ENCODE measurements around the gene ARID3B. TPM values are rescaled to one million over a fixed set of nuclear protein-coding genes. Genes with fewer than 3 reads are reported as not detected.
A peak's percentile ranks its signal among the peaks of the same experiment; 100 is the strongest.
"Not testable (repeated sequence)": the region's sequence is repeated elsewhere in the genome, so short reads cannot be mapped to it uniquely, and the experiment has no call there.

The ARID3B gene
- total and polyA plus RNA-seq, 5 experiments from 2014 or later = 4.0 to 37.8 (median 13.2) TPM

DNA sequence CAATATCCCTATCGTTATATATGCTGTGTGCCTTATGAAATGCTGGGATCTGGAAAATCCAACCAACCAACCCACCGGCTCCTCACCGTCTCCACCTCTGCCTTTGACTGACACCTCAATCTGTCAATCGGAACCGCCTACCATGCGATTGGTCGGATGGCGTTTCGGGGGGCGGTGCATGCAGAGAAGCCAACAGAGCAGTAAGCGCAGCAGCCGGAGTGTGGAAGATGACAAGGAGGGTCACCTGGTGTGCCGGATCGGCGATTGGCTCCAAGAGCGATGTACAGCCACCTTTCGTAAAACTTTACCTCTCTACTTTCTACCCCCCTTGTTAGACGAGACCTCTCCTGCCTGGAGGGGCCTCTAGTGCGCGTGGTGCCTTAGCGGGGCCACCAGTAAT is 80.9 kb downstream of the ARID3B start:
- peak overlapping the region in 7 of 10 donors; percentile 50 to 93 (median 63) for H3K27ac Mint-ChIP-seq
- H3K4me3 Mint-ChIP-seq = no peak overlapping the region
- POLR2A ChIA-PET = interaction anchor here (0.7 to 12.7 kb wide), 2 partner anchors 7 to 14 kb away, joined by 3 to 193 read pairs; no protein-coding TSS in a partner anchor
- DNase-seq (no peak), ATAC-seq (no peak)
- H3K9me3 Mint-ChIP-seq = no peaks in the 10 kb centered on the region
- H3K36me3 Mint-ChIP-seq = peaks cover 0 to 81% (median 13%) of the 10 kb centered on the region in 3 donors
- H3K27me3 Mint-ChIP-seq = no peaks in the 10 kb centered on the region
- peaks cover 35 to 88% (median 66%) of the 10 kb centered on the region in 4 donors for H3K4me1 Mint-ChIP-seq

DNA sequence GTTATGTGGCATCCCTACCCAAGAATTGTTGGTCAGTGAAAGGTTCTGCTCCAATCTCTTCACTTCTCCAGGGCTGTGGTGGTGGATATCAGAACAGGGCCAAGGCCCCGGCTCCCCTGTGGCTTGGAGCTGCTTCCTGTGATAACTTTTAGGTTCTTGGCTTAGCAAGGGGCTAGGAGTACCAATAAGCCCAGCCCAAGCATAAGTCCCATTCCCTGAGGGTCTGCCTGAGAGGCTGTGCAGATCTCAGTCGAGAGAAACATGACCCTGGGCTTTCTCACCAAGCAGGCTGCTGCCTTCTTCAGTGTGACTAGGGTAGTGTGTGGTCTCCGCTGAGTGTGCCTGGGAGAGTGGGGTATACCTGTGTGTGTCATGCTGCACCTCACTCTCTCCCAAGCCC is 81.7 kb downstream of the ARID3B start:
- peaks cover 0 to 86% (median 18%) of the 10 kb centered on the region in 3 donors for H3K36me3 Mint-ChIP-seq
- no peak overlapping the region for H3K4me3 Mint-ChIP-seq
- ATAC-seq = no peak
- no peaks in the 10 kb centered on the region for H3K27me3 Mint-ChIP-seq
- no peaks in the 10 kb centered on the region for H3K9me3 Mint-ChIP-seq
- POLR2A ChIA-PET = interaction anchor here (12.7 kb wide), 1 partner anchor 7 kb away, joined by 193 read pairs; no protein-coding TSS in a partner anchor
- H3K4me1 Mint-ChIP-seq = peaks cover 37 to 87% (median 66%) of the 10 kb centered on the region in 4 donors
- peak overlapping the region in 5 of 10 donors; percentile 45 to 83 (median 63) for H3K27ac Mint-ChIP-seq
- no peak for DNase-seq

DNA sequence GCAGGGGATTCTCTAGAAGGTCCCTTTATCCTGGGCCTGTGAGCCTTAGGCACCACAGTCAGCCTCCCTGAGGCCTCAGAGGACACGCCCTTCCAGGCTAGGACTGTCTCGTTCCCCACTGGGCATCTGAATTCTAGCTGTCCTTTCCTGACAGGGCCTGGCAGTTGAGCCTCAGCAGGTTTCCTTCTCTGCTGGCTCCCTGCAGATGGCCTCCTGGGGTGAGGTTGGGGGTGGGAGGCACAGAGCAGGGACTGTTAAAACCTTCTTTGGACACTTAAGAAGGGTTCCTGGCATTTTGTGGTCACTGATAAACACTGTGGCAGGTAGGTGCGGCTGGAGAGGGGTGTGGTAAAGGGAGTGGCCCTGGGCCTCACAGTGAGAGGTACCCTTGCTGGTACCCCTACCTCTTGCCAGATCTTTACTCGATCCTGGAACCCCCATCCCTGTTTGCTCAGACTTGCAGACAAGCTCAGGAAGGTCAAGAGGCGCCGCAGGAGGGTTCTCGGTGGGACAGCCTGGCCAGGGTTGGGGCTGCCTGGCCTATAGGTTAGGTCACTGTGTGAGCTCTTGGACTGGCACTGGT is 83.1 kb downstream of the ARID3B start:
- peaks cover 0 to 92% (median 28%) of the 10 kb centered on the region in 3 donors for H3K36me3 Mint-ChIP-seq
- peaks cover 38 to 86% (median 65%) of the 10 kb centered on the region in 4 donors for H3K4me1 Mint-ChIP-seq
- no peak for ATAC-seq
- POLR2A ChIA-PET = interaction anchor here (0.5 to 10.8 kb wide), 4 partner anchors 8 to 173 kb away, joined by 3 to 193 read pairs (median 5); partner anchors contain the start of gene CLK3
- H3K4me3 Mint-ChIP-seq = peak overlapping the region in 2 of 10 donors; percentile 34 to 38
- no peaks in the 10 kb centered on the region for H3K9me3 Mint-ChIP-seq
- peak overlapping the region; percentile 27 to 96 (median 84) for H3K27ac Mint-ChIP-seq
- no peak for DNase-seq
- no peaks in the 10 kb centered on the region for H3K27me3 Mint-ChIP-seq

- Mint-ChIP-seq H3K27ac (peak overlapping the region; percentile 73 to 96 (median 92)), H3K4me1 (peaks cover 30 to 72% (median 57%) of the 10 kb centered on the region in 4 donors), H3K9me3 (no peaks in the 10 kb centered on the region), H3K27me3 (no peaks in the 10 kb centered on the region), H3K4me3 (peak overlapping the region in 4 of 10 donors; percentile 18 to 32 (median 23)), H3K36me3 (peaks cover 0 to 90% (median 30%) of the 10 kb centered on the region in 3 donors)
- POLR2A ChIA-PET = interaction anchor here (10.8 kb wide), 1 partner anchor 9 kb away, joined by 193 read pairs; the partner anchor contains the start of gene CLK3
- no peak for DNase-seq
- ATAC-seq = no peak
These were observed 84.7 kb downstream of the ARID3B start for GRCh38 chr15:74625693-74626092.

GRCh38 chr15:74626336-74626735 is 85.3 kb downstream of the ARID3B start:
- peak overlapping the region in 7 of 10 donors; percentile 15 to 80 (median 65) for H3K4me3 Mint-ChIP-seq
- no peak for ATAC-seq

GRCh38 chr15:74626752-74627692 is 86.0 kb downstream of the ARID3B start:
- peaks cover 26 to 64% (median 52%) of the 10 kb centered on the region in 4 donors for H3K4me1 Mint-ChIP-seq
- DNase-seq (peak in 4 of 10 donors; percentile 27 to 65 (median 51)), ATAC-seq (peak; percentile 79 to 85)
- H3K4me3 Mint-ChIP-seq = peak overlapping the region; percentile 47 to 80 (median 68)
- H3K27ac Mint-ChIP-seq = peak overlapping the region; percentile 88 to 96 (median 94)
- no peaks in the 10 kb centered on the region for H3K27me3 Mint-ChIP-seq
- no peaks in the 10 kb centered on the region for H3K9me3 Mint-ChIP-seq
- peaks cover 0 to 80% (median 22%) of the 10 kb centered on the region in 3 donors for H3K36me3 Mint-ChIP-seq
- POLR2A ChIA-PET = interaction anchor here (0.6 to 10.8 kb wide), 12 partner anchors 8 to 311 kb away, joined by 3 to 193 read pairs (median 5); partner anchors contain the start of genes ARID3B, CLK3, COX5A and CSK

More at GRCh38 chr15:74626336-74626735, 85.3 kb downstream of the ARID3B start:
- DNase-seq = no peak
- H3K27me3 Mint-ChIP-seq = no peaks in the 10 kb centered on the region
- H3K4me1 Mint-ChIP-seq = peaks cover 25 to 65% (median 51%) of the 10 kb centered on the region in 4 donors
- H3K36me3 Mint-ChIP-seq = peaks cover 0 to 83% (median 25%) of the 10 kb centered on the region in 3 donors
- peak overlapping the region; percentile 73 to 96 (median 94) for H3K27ac Mint-ChIP-seq
- H3K9me3 Mint-ChIP-seq = no peaks in the 10 kb centered on the region
- POLR2A ChIA-PET = interaction anchor here (0.6 to 10.8 kb wide), 11 partner anchors 9 to 312 kb away, joined by 3 to 193 read pairs (median 5); partner anchors contain the start of genes ARID3B, CLK3, COX5A and CSK

DNA sequence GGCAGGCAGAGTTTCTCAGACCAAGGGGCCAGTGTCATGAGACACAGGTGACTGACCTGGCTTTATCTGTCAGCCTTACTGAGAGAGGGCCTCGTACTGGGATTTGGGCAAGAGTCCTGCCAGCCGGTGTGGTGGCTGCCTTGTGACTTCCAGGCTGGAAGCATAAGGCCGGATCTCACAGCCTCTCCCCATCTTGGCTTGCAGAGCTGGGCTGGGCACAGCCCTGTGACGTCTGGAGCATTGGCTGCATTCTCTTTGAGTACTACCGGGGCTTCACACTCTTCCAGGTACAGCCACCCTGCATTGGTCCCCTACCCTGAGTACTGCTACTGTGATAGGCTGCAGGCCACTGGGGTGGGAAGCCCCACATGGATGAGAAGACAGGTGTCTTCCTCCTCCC is 86.7 kb downstream of the ARID3B start:
- Mint-ChIP-seq H3K9me3 (no peaks in the 10 kb centered on the region), H3K4me3 (peak overlapping the region; percentile 3 to 80 (median 68)), H3K27ac (peak overlapping the region; percentile 88 to 96 (median 94)), H3K36me3 (peaks cover 0 to 79% (median 20%) of the 10 kb centered on the region in 3 donors), H3K27me3 (no peaks in the 10 kb centered on the region), H3K4me1 (peaks cover 27 to 65% (median 54%) of the 10 kb centered on the region in 4 donors)
- no peak for DNase-seq
- POLR2A ChIA-PET = interaction anchor here (1.4 to 10.8 kb wide), 8 partner anchors 11 to 160 kb away, joined by 4 to 193 read pairs (median 6); partner anchors contain the start of genes ARID3B, CLK3 and CSK
- ATAC-seq = no peak

DNA sequence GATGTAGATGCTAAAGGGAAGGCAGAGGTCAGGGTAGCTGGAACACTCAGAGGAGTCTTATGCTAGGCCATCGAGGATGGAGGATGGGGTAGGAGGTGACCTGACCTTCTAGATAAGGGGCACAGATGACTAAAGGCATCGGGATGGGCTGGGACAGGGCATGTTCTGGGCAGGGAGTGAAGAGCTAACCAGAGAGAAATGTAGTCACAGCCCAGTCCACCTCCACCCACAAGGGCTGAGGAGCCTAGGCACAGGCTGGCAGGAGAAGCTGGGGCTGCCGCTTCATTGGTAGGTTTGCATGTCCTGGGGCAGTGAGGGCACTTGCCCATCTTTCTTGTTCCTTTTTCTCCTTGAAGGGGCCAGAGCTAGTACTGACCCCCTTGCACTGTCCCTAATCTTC is 87.2 kb downstream of the ARID3B start:
- Mint-ChIP-seq H3K4me1 (peaks cover 27 to 64% (median 54%) of the 10 kb centered on the region in 4 donors), H3K27ac (peak overlapping the region; percentile 88 to 96 (median 94)), H3K36me3 (peaks cover 0 to 75% (median 20%) of the 10 kb centered on the region in 3 donors), H3K27me3 (no peaks in the 10 kb centered on the region), H3K9me3 (no peaks in the 10 kb centered on the region), H3K4me3 (peak overlapping the region in 8 of 10 donors; percentile 3 to 80 (median 59))
- no peak for ATAC-seq
- POLR2A ChIA-PET = interaction anchor here (0.6 to 10.8 kb wide), 7 partner anchors 12 to 395 kb away, joined by 3 to 193 read pairs (median 5); partner anchors contain the start of gene CLK3
- no peak for DNase-seq

- Mint-ChIP-seq H3K27me3 (no peaks in the 10 kb centered on the region), H3K9me3 (no peaks in the 10 kb centered on the region), H3K36me3 (peaks cover 0 to 70% (median 20%) of the 10 kb centered on the region in 3 donors), H3K4me3 (peak overlapping the region in 1 of 10 donors; percentile 8), H3K4me1 (peaks cover 24 to 58% (median 52%) of the 10 kb centered on the region in 4 donors), H3K27ac (peak overlapping the region; percentile 65 to 96 (median 92))
- POLR2A ChIA-PET = interaction anchor here (0.9 to 10.8 kb wide), 4 partner anchors 12 to 171 kb away, joined by 3 to 193 read pairs (median 6); partner anchors contain the start of gene CLK3
- DNase-seq = no peak
- ATAC-seq = no peak
These were observed 87.9 kb downstream of the ARID3B start for GRCh38 chr15:74628949-74629348.

DNA sequence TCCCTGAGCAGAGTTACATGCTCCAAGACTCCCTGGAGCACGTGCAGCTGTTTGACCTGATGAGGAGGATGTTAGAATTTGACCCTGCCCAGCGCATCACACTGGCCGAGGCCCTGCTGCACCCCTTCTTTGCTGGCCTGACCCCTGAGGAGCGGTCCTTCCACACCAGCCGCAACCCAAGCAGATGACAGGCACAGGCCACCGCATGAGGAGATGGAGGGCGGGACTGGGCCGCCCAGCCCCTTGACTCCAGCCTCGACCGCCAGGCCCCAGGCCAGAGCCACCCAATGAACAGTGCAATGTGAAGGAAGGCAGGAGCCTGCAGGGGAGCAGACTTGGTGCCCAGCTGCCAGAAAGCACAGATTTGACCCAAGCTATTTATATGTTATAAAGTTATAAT is 88.7 kb downstream of the ARID3B start:
- H3K9me3 Mint-ChIP-seq, ATAC-seq, H3K27me3 Mint-ChIP-seq, DNase-seq, H3K4me3 Mint-ChIP-seq: not testable (repeated sequence)
- POLR2A ChIA-PET = interaction anchor here (10.8 kb wide), 1 partner anchor 13 kb away, joined by 193 read pairs; the partner anchor contains the start of gene CLK3
- peak overlapping the region in 2 of 10 donors; percentile 34 to 66 for H3K27ac Mint-ChIP-seq
- H3K36me3 Mint-ChIP-seq = peaks cover 0 to 70% (median 20%) of the 10 kb centered on the region in 3 donors
- H3K4me1 Mint-ChIP-seq = peaks cover 24 to 51% (median 49%) of the 10 kb centered on the region in 4 donors

DNA sequence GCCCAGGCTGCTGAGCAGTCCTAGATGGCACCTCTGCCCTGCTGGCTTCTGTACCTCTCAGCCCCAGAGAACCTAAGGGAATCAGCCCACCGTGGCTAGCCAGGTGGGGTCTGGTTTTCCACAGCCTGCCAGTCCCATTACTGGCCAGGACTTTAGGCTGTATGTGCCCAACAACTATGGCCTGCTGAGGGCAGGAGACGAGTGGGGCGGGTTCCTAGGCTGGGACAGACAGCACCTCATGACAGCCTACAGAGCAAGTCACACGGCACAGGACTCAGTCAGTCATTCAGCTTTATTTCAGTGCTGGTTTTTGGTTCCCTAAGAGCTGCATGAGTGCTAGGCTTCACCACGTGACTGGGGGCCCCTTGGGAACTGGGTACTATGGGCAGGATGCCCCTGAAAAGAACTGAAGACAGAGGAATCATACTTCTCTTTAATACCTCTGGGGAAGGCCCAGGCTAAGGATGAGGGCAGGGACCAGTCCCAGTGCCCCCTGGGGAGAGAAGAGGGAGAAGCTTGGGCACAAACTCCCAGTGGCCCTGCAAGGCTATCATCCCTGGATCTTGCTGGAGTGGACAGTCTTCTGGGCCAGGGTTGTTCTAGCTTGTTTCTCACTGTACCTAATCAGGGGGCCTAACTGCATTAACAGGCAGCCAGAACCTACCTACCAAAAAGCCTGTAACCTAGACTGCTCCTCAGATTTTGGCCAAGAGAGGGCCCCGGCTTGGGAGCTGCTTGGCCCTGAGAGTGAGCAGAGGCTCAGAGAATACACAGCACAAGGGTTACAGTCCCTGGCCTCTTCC is 89.5 kb downstream of the ARID3B start:
- H3K27me3 Mint-ChIP-seq = no peaks in the 10 kb centered on the region
- POLR2A ChIA-PET = interaction anchor here (0.7 to 10.8 kb wide), 3 partner anchors 14 to 217 kb away, joined by 3 to 193 read pairs (median 3); partner anchors contain the start of gene CLK3
- ATAC-seq = no peak
- no peak overlapping the region for H3K4me3 Mint-ChIP-seq
- peak overlapping the region in 7 of 10 donors; percentile 20 to 72 (median 63) for H3K27ac Mint-ChIP-seq
- DNase-seq = no peak
- H3K36me3 Mint-ChIP-seq = peaks cover 0 to 68% (median 22%) of the 10 kb centered on the region in 3 donors
- H3K4me1 Mint-ChIP-seq = peaks cover 22 to 46% (median 44%) of the 10 kb centered on the region in 4 donors
- no peaks in the 10 kb centered on the region for H3K9me3 Mint-ChIP-seq
